GM23338 (cell line): ENCODE results near the gene MKRN2OS. TPM values are rescaled to one million over a fixed set of nuclear protein-coding genes. Genes with fewer than 3 reads are reported as not detected.

Source experiments
- ATAC-seq: fragments of 200-7000 bp; cut with Tn5 transposase; 3 replicates; pipeline ENCODE4 v1.9.1; 2020
- DNase-seq: peaks from one replicate; pipeline ENCODE4 v3.0.0-alpha.2; 2015; ENCODE audit warnings: low spot score
- H2AFZ ChIP-seq: fragments of 200-600 bp; sonication (generic); 2 replicates; pipeline ENCODE4 v1.8.0; 2016; ENCODE audit warnings: antibody characterized with exemption, mild to moderate bottlenecking, moderate library complexity
- H3F3A ChIP-seq: fragments of 200-600 bp; sonication (generic); replicated peaks from 2 replicates; pipeline ENCODE4 v1.8.0; 2017; ENCODE audit warnings: antibody characterized with exemption, mixed run types, low read depth
- H3K27ac ChIP-seq: fragments of 200-600 bp; sonication (generic); 2 replicates; pipeline ENCODE4 v1.6.1; 2016; ENCODE audit warnings: low read depth
- H3K27me3 ChIP-seq: fragments of 200-600 bp; sonication (generic); 2 replicates; pipeline ENCODE4 v1.8.0; 2016; ENCODE audit warnings: mild to moderate bottlenecking, mixed run types, moderate library complexity; ENCODE audit not compliant: insufficient read depth
- H3K36me3 ChIP-seq: fragments of 200-600 bp; sonication (generic); 2 replicates; pipeline ENCODE4 v1.8.0; 2016; ENCODE audit warnings: mild to moderate bottlenecking; ENCODE audit not compliant: insufficient read depth
- H3K4me1 ChIP-seq: fragments of 200-600 bp; sonication (generic); 2 replicates; pipeline ENCODE4 v1.8.0; 2016; ENCODE audit warnings: mild to moderate bottlenecking, moderate library complexity; ENCODE audit not compliant: insufficient read depth
- H3K4me2 ChIP-seq: fragments of 200-600 bp; sonication (generic); 2 replicates; pipeline ENCODE4 v1.7.1; 2017; ENCODE audit warnings: mixed run types
- H3K4me3 ChIP-seq: fragments of 200-600 bp; sonication (generic); 2 replicates; pipeline ENCODE4 v1.6.1; 2016; ENCODE audit warnings: mixed run types
- H3K79me2 ChIP-seq: fragments of 200-600 bp; sonication (generic); replicated peaks from 2 replicates; pipeline ENCODE4 v1.8.0; 2017; ENCODE audit warnings: mild to moderate bottlenecking; ENCODE audit not compliant: insufficient read depth
- H3K9me2 ChIP-seq: fragments of 200-600 bp; sonication (generic); 2 replicates; pipeline ENCODE4 v1.8.0; 2017; ENCODE audit not compliant: insufficient read depth
- H4K20me1 ChIP-seq: fragments of 200-600 bp; sonication (generic); replicated peaks from 2 replicates; pipeline ENCODE4 v1.8.0; 2017; ENCODE audit warnings: mild to moderate bottlenecking; ENCODE audit not compliant: insufficient read depth
- H3K27ac Mint-ChIP-seq: 2 replicates; pipeline ENCODE4 v1.8.0; 2020; ENCODE audit warnings: inconsistent platforms, mild to moderate bottlenecking, moderate library complexity, mixed read lengths
- H3K27me3 Mint-ChIP-seq: 3 replicates; pipeline ENCODE4 v1.8.0; 2022; ENCODE audit warnings: low read depth, mild to moderate bottlenecking, moderate library complexity, mixed read lengths, inconsistent platforms; ENCODE audit not compliant: insufficient read depth, poor library complexity
- H3K36me3 Mint-ChIP-seq: 3 replicates; pipeline ENCODE4 v1.8.0; 2021; ENCODE audit warnings: low read depth, mild to moderate bottlenecking, inconsistent platforms, moderate library complexity, mixed read lengths
- H3K4me1 Mint-ChIP-seq: 3 replicates; pipeline ENCODE4 v1.8.0; 2020; ENCODE audit warnings: mild to moderate bottlenecking, inconsistent platforms, mixed read lengths
- H3K4me3 Mint-ChIP-seq: 3 replicates; pipeline ENCODE4 v1.8.0; 2021; ENCODE audit warnings: moderate library complexity, mild to moderate bottlenecking, inconsistent platforms, mixed read lengths
- H3K9me3 Mint-ChIP-seq: 3 replicates; pipeline ENCODE4 v1.8.0; 2020; ENCODE audit warnings: moderate library complexity, mild to moderate bottlenecking, inconsistent platforms, mixed read lengths
- CREB1 ChIP-seq: fragments of 250-450 bp; sonication (Bioruptor Pico); IDR thresholded peaks from 2 replicates; pipeline ENCODE4 v1.5.0; 2020; ENCODE audit warnings: low read depth, mild to moderate bottlenecking, moderate library complexity
- EZH2 ChIP-seq: fragments of 200-600 bp; sonication (generic); IDR thresholded peaks from one replicate; pipeline ENCODE4 v1.8.0; 2017; ENCODE audit warnings: antibody characterized with exemption, mild to moderate bottlenecking, low read depth; ENCODE audit not compliant: unreplicated experiment
- EZH2phosphoT487 ChIP-seq: fragments of 200-600 bp; sonication (generic); IDR thresholded peaks from one replicate; pipeline ENCODE4 v1.8.1; 2018; ENCODE audit warnings: antibody characterized with exemption; ENCODE audit not compliant: unreplicated experiment
- JUNB ChIP-seq: IDR thresholded peaks from one replicate; pipeline ENCODE4 v1.6.1; 2016; ENCODE audit warnings: antibody characterized with exemption; ENCODE audit not compliant: unreplicated experiment
- NANOG ChIP-seq: IDR thresholded peaks from 2 replicates; pipeline ENCODE4 v1.6.1; 2016; ENCODE audit warnings: antibody characterized with exemption, borderline replicate concordance
- POLR2AphosphoS5 ChIP-seq: IDR thresholded peaks from 2 replicates; pipeline ENCODE4 v1.6.1; 2016; ENCODE audit warnings: antibody characterized with exemption, low read depth
- STAT1 ChIP-seq: IDR thresholded peaks from one replicate; pipeline ENCODE4 v1.6.1; 2016; ENCODE audit warnings: antibody characterized with exemption; ENCODE audit not compliant: unreplicated experiment
- ZNF331 ChIP-seq: fragments of 250-450 bp; sonication (Bioruptor Pico); IDR thresholded peaks from 2 replicates; pipeline ENCODE4 v1.5.0; 2020; ENCODE audit warnings: low read depth, mild to moderate bottlenecking, moderate library complexity
- polyA plus RNA-seq: library from polyadenylated mRNA; unstranded; fragments of >200 nt; fragmentation: Nextera tagmentation; extraction: Ambion mirVana; gene quantifications from 2 replicates; pipeline ENCODE4 v1.2.1, GENCODE V29; 2016
- total RNA-seq: library from RNA; depleted of rRNA; stranded (reverse); fragments of >200 nt; shearing (Covaris generic); gene quantifications from 2 replicates; pipeline ENCODE4 v1.2.3, GENCODE V29; 2014
- TF ChIP-seq, protein P1 (sequence below): IDR thresholded peaks from one replicate; pipeline ENCODE4 v1.6.1; 2018; ENCODE audit warnings: antibody characterized with exemption; ENCODE audit not compliant: unreplicated experiment
- TF ChIP-seq, protein P2 (sequence below): IDR thresholded peaks from 2 replicates; pipeline ENCODE4 v1.6.1; 2016; ENCODE audit warnings: antibody characterized with exemption
- TF ChIP-seq, protein P3 (sequence below), 2 experiments: fragments of 200-600 bp in 1 of 2; sonication (generic) in 1 of 2; conservative IDR thresholded peaks; 2 replicates each; pipeline versions ENCODE4 v1.5.1 to v1.6.1; 2016 to 2017; ENCODE audit warnings: antibody characterized with exemption in 2 of 2, low read depth in 2 of 2, mild to moderate bottlenecking in 2 of 2, moderate library complexity in 1 of 2

The MKRN2OS gene
- total and polyA plus RNA-seq, 2 experiments from 2014 or later, result 0.55 TPM; not detected in 1

DNA sequence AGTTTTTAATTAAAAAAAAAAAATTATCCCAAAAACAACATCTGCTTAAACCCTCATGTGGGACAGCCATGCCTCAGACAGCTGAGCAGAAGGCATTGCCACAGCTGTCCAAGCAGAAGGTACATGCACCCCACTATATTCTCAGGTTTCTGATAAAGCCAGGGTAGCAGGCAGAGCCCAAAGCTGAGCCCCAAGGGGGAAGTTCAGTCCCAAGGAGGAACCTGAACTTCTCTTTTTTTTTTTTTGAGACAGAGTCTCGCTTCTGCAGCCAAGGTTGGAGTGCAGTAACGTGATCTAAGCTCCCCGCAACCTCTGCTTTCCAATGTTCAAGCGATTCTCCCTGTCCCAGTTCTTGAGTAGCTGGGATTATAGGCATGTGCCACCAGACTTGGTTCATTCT is 44.8 kb upstream of the MKRN2OS start:
- Mint-ChIP-seq H3K27me3 (peaks cover 10% of the 10 kb centered on the region), H3K27ac (no peak overlapping the region), H3K4me1 (no peaks in the 10 kb centered on the region; the same call in 2 of the 3 replicates), H3K9me3 (peaks cover 3% of the 10 kb centered on the region; the same call in 1 of the 3 replicates), H3K36me3 (peaks cover 64% of the 10 kb centered on the region), H3K4me3 (no peak overlapping the region)
- H3K27me3 ChIP-seq, result no peaks in the 10 kb centered on the region
- H3K36me3 ChIP-seq, result peaks cover 24% of the 10 kb centered on the region
- H3K4me1 ChIP-seq, result no peaks in the 10 kb centered on the region
- no peaks in the 10 kb centered on the region for H3K9me2 ChIP-seq
- peaks cover 13% of the 10 kb centered on the region; the same call in 1 of the 2 replicates for H4K20me1 ChIP-seq
- H3K4me2 ChIP-seq, result no peak overlapping the region
- TF ChIP-seq NANOG (no peak), POLR2AphosphoS5 (no peak), CREB1 (CRISPR knock-in tag) (no peak), ZNF331 (CRISPR knock-in tag) (no peak), EZH2phosphoT487 (no peak), EZH2 (no peak), STAT1 (no peak), JUNB (no peak)
- TF ChIP-seq, protein P1, sequence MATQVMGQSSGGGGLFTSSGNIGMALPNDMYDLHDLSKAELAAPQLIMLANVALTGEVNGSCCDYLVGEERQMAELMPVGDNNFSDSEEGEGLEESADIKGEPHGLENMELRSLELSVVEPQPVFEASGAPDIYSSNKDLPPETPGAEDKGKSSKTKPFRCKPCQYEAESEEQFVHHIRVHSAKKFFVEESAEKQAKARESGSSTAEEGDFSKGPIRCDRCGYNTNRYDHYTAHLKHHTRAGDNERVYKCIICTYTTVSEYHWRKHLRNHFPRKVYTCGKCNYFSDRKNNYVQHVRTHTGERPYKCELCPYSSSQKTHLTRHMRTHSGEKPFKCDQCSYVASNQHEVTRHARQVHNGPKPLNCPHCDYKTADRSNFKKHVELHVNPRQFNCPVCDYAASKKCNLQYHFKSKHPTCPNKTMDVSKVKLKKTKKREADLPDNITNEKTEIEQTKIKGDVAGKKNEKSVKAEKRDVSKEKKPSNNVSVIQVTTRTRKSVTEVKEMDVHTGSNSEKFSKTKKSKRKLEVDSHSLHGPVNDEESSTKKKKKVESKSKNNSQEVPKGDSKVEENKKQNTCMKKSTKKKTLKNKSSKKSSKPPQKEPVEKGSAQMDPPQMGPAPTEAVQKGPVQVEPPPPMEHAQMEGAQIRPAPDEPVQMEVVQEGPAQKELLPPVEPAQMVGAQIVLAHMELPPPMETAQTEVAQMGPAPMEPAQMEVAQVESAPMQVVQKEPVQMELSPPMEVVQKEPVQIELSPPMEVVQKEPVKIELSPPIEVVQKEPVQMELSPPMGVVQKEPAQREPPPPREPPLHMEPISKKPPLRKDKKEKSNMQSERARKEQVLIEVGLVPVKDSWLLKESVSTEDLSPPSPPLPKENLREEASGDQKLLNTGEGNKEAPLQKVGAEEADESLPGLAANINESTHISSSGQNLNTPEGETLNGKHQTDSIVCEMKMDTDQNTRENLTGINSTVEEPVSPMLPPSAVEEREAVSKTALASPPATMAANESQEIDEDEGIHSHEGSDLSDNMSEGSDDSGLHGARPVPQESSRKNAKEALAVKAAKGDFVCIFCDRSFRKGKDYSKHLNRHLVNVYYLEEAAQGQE, result no peak
- TF ChIP-seq, protein P2, sequence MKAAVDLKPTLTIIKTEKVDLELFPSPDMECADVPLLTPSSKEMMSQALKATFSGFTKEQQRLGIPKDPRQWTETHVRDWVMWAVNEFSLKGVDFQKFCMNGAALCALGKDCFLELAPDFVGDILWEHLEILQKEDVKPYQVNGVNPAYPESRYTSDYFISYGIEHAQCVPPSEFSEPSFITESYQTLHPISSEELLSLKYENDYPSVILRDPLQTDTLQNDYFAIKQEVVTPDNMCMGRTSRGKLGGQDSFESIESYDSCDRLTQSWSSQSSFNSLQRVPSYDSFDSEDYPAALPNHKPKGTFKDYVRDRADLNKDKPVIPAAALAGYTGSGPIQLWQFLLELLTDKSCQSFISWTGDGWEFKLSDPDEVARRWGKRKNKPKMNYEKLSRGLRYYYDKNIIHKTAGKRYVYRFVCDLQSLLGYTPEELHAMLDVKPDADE, result no peak
- TF ChIP-seq, protein P3, sequence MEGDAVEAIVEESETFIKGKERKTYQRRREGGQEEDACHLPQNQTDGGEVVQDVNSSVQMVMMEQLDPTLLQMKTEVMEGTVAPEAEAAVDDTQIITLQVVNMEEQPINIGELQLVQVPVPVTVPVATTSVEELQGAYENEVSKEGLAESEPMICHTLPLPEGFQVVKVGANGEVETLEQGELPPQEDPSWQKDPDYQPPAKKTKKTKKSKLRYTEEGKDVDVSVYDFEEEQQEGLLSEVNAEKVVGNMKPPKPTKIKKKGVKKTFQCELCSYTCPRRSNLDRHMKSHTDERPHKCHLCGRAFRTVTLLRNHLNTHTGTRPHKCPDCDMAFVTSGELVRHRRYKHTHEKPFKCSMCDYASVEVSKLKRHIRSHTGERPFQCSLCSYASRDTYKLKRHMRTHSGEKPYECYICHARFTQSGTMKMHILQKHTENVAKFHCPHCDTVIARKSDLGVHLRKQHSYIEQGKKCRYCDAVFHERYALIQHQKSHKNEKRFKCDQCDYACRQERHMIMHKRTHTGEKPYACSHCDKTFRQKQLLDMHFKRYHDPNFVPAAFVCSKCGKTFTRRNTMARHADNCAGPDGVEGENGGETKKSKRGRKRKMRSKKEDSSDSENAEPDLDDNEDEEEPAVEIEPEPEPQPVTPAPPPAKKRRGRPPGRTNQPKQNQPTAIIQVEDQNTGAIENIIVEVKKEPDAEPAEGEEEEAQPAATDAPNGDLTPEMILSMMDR (conservative IDR thresholded peaks at IDR 0.05; ENCODE audit: low read depth in 2 of 2), result no peak
- ATAC-seq (no peak), DNase-seq (no peak)
- no peaks in the 10 kb centered on the region; the same call in 1 of the 2 replicates for H3K79me2 ChIP-seq
- peaks cover under 1% of the 10 kb centered on the region; the same call in 1 of the 2 replicates for H3F3A ChIP-seq
- H3K27ac ChIP-seq, result no peak overlapping the region
- H2AFZ ChIP-seq, result no peak overlapping the region
- H3K4me3 ChIP-seq, result no peak overlapping the region
